Common myeloid progenitor, CD34-positive (primary cell): ENCODE data around the gene VILL.
"Not testable (repeated sequence)": the region's sequence is repeated elsewhere in the genome, so short reads cannot be mapped to it uniquely, and the experiment has no call there.

Experiments used
- CTCF ChIA-PET: fragments of 350-600 bp; sonication (Branson Sonifier 250); formaldehyde crosslinking; loops from one replicate; lab custom pipeline; 2021; ENCODE audit warnings: antibody characterized with exemption; lab: Charles Lee
- POLR2A ChIA-PET: fragments of 350-600 bp; sonication (Branson Sonifier 250); formaldehyde crosslinking; loops from one replicate; lab custom pipeline; 2021; ENCODE audit warnings: antibody characterized with exemption; lab: Charles Lee
- DNase-seq, 3 donors: peaks; one replicate each; pipeline versions ENCODE4 v3.0.0 to v3.0.0-alpha.2; 2013
- H3K27ac ChIP-seq, 2 experiments: 1 replicate in 1 of 2; 2 replicates in 1 of 2; pipeline ENCODE4 v1.7.0; 2013; ENCODE audit warnings: inconsistent platforms in 2 of 2, low read length in 2 of 2, mild to moderate bottlenecking in 2 of 2, low read depth in 1 of 2, moderate library complexity in 1 of 2; ENCODE audit not compliant: severe bottlenecking in 2 of 2, insufficient read depth in 1 of 2, poor library complexity in 1 of 2
- H3K27me3 ChIP-seq, 5 experiments: replicated peaks in 2 of 5; 1 replicate in 3 of 5; 2 replicates in 2 of 5; pipeline versions ENCODE4 v1.6.1 to v1.7.0; 2013; ENCODE audit warnings: low read length in 4 of 5, mild to moderate bottlenecking in 2 of 5, moderate library complexity in 2 of 5, inconsistent platforms in 1 of 5; ENCODE audit not compliant: insufficient read depth in 5 of 5, control insufficient read depth in 4 of 5
- H3K36me3 ChIP-seq, 4 experiments: 1 replicate in 2 of 4; 2 replicates in 2 of 4; pipeline versions ENCODE4 v1.6.1 to v1.7.0; 2013; ENCODE audit warnings: low read length in 3 of 4, control low read depth in 1 of 4, mild to moderate bottlenecking in 1 of 4; ENCODE audit not compliant: control insufficient read depth in 4 of 4, insufficient read depth in 4 of 4
- H3K4me1 ChIP-seq, 4 experiments: 1 replicate in 3 of 4; 2 replicates in 1 of 4; pipeline versions ENCODE4 v1.6.1 to v1.7.1; 2013; ENCODE audit warnings: low read length in 3 of 4, mild to moderate bottlenecking in 3 of 4, control low read depth in 1 of 4, inconsistent platforms in 1 of 4, moderate library complexity in 1 of 4; ENCODE audit not compliant: control insufficient read depth in 4 of 4, insufficient read depth in 4 of 4; ENCODE audit errors: control extremely low read depth in 1 of 4
- H3K4me3 ChIP-seq, 7 experiments: 1 replicate in 4 of 7; 2 replicates in 3 of 7; pipeline versions ENCODE4 v1.5.1 to v1.7.0; 2013; ENCODE audit warnings: mild to moderate bottlenecking in 7 of 7, low read length in 6 of 7, moderate library complexity in 6 of 7, inconsistent platforms in 2 of 7, low read depth in 2 of 7, control low read depth in 1 of 7; ENCODE audit not compliant: insufficient read depth in 4 of 7, control insufficient read depth in 1 of 7; ENCODE audit errors: extremely low read depth in 1 of 7
- H3K9me3 ChIP-seq, 5 experiments: 1 replicate in 4 of 5; 2 replicates in 1 of 5; pipeline versions ENCODE4 v1.6.1 to v1.7.1; 2013; ENCODE audit warnings: low read length in 4 of 5, mild to moderate bottlenecking in 2 of 5, inconsistent platforms in 1 of 5, low read depth in 1 of 5, moderate library complexity in 1 of 5; ENCODE audit not compliant: control insufficient read depth in 4 of 5, insufficient read depth in 2 of 5; ENCODE audit errors: control extremely low read depth in 1 of 5
- WGBS: methylation state at CpG from one replicate; pipeline ENCODE4 v1.1.5; 2013; ENCODE audit not compliant: insufficient coverage; 5-methylcytosine and 5-hydroxymethylcytosine counted together

Gene VILL

GRCh38 chr3:37968199-37968598 lies 22.4 kb upstream of the VILL start:
- CTCF ChIA-PET, result interaction anchor here (0.7 to 9.2 kb wide), 20 partner anchors 8 to 165 kb away, joined by 3 to 102 read pairs (median 6); no protein-coding TSS in a partner anchor
- Histone ChIP-seq H3K4me3 (no peak overlapping the region), H3K36me3 (peaks cover 4 to 43% (median 8%) of the 10 kb centered on the region in 4 experiments), H3K9me3 (no peaks in the 10 kb centered on the region), H3K4me1 (peaks cover 0 to 11% (median 3%) of the 10 kb centered on the region in 4 experiments), H3K27ac (no peak overlapping the region), H3K27me3 (no peaks in the 10 kb centered on the region)
- DNase-seq, result no peak
- POLR2A ChIA-PET, result interaction anchor here (0.7 kb wide), 1 partner anchor 109 kb away, joined by 3 read pairs; no protein-coding TSS in a partner anchor
- 96% methylated on average over 5 of the region's 9 CpGs for whole genome bisulfite sequencing

GRCh38 chr3:37968813-37969595 lies 21.6 kb upstream of the VILL start:
- WGBS, result 98% methylated on average over 14 of the region's 15 CpGs
- no peak for DNase-seq
- no peak overlapping the region for H3K27ac ChIP-seq
- POLR2A ChIA-PET, result interaction anchor here (1.5 kb wide), 1 partner anchor 117 kb away, joined by 3 read pairs; no protein-coding TSS in a partner anchor
- peaks cover 0 to 6% (median 3%) of the 10 kb centered on the region in 4 experiments for H3K4me1 ChIP-seq
- no peaks in the 10 kb centered on the region for H3K27me3 ChIP-seq
- peaks cover 4 to 49% (median 10%) of the 10 kb centered on the region in 4 experiments for H3K36me3 ChIP-seq
- CTCF ChIA-PET, result interaction anchor here (0.6 to 9.2 kb wide), 18 partner anchors 11 to 104 kb away, joined by 3 to 102 read pairs (median 6); no protein-coding TSS in a partner anchor
- no peak overlapping the region for H3K4me3 ChIP-seq
- no peaks in the 10 kb centered on the region for H3K9me3 ChIP-seq

GRCh38 chr3:37969596-37970100 lies 20.9 kb upstream of the VILL start:
- 56% methylated on average over 7 of the region's 7 CpGs for WGBS
- H3K4me3 ChIP-seq, result no peak overlapping the region
- no peak overlapping the region for H3K27ac ChIP-seq
- ChIA-PET CTCF (interaction anchor here (1.4 to 9.2 kb wide), 11 partner anchors 10 to 105 kb away, joined by 3 to 102 read pairs (median 8); no protein-coding TSS in a partner anchor), POLR2A (interaction anchor here (1.5 kb wide), 1 partner anchor 118 kb away, joined by 3 read pairs; no protein-coding TSS in a partner anchor)
- no peak for DNase-seq
- H3K27me3 ChIP-seq, result no peaks in the 10 kb centered on the region
- H3K36me3 ChIP-seq, result peaks cover 4 to 50% (median 11%) of the 10 kb centered on the region in 4 experiments
- H3K4me1 ChIP-seq, result peaks cover 0 to 6% (median 3%) of the 10 kb centered on the region in 4 experiments
- no peaks in the 10 kb centered on the region for H3K9me3 ChIP-seq

- 100% methylated on average over 3 of the region's 5 CpGs for WGBS
- no peak for DNase-seq
- H3K9me3 ChIP-seq, result no peaks in the 10 kb centered on the region
- peaks cover 7 to 51% (median 17%) of the 10 kb centered on the region in 4 experiments for H3K36me3 ChIP-seq
- H3K4me1 ChIP-seq, result peaks cover 0 to 8% (median 3%) of the 10 kb centered on the region in 4 experiments
- no peak overlapping the region for H3K27ac ChIP-seq
- H3K4me3 ChIP-seq, result no peak overlapping the region
- ChIA-PET POLR2A (no interaction called here), CTCF (interaction anchor here (1.0 to 9.2 kb wide), 7 partner anchors 9 to 63 kb away, joined by 3 to 102 read pairs (median 6); no protein-coding TSS in a partner anchor)
- H3K27me3 ChIP-seq, result no peaks in the 10 kb centered on the region
These were observed 19.8 kb upstream of the VILL start for GRCh38 chr3:37970802-37971201.

- H3K27me3 ChIP-seq, result no peaks in the 10 kb centered on the region
- H3K9me3 ChIP-seq, result no peaks in the 10 kb centered on the region
- no peak overlapping the region for H3K27ac ChIP-seq
- H3K4me3 ChIP-seq, result no peak overlapping the region
- CTCF ChIA-PET, result interaction anchor here (1.3 to 9.2 kb wide), 4 partner anchors 16 to 84 kb away, joined by 3 to 102 read pairs (median 4); no protein-coding TSS in a partner anchor
- POLR2A ChIA-PET, result no interaction called here
- peaks cover 0 to 8% (median 3%) of the 10 kb centered on the region in 4 experiments for H3K4me1 ChIP-seq
- peaks cover 10 to 58% (median 20%) of the 10 kb centered on the region in 4 experiments for H3K36me3 ChIP-seq
- DNase-seq, result no peak
These were observed 19.1 kb upstream of the VILL start for GRCh38 chr3:37971467-37971866.

GRCh38 chr3:37972056-37972455 lies 18.5 kb upstream of the VILL start:
- H3K4me1 ChIP-seq, H3K9me3 ChIP-seq, DNase-seq, H3K4me3 ChIP-seq, POLR2A ChIA-PET, H3K27me3 ChIP-seq, H3K27ac ChIP-seq: not testable (repeated sequence)
- WGBS, result 97% methylated on average over 8 of the region's 8 CpGs
- H3K36me3 ChIP-seq, result peaks cover 14 to 64% (median 24%) of the 10 kb centered on the region in 4 experiments
- CTCF ChIA-PET, result interaction anchor here (0.8 to 9.2 kb wide), 4 partner anchors 17 to 85 kb away, joined by 3 to 102 read pairs (median 4); no protein-coding TSS in a partner anchor
